GM21723 (cell line): ENCODE measurements around the gene YWHAE.
"Not testable (repeated sequence)": the region's sequence is repeated elsewhere in the genome, so short reads cannot be mapped to it uniquely, and the experiment has no call there.

Experiments used
- ATAC-seq: cut with Tn5 transposase; IDR thresholded peaks from one replicate; pipeline ENCODE4 v1.9.1; 2021; ENCODE audit warnings: mild to moderate bottlenecking, moderate library complexity; ENCODE audit not compliant: unreplicated experiment

The YWHAE gene

DNA sequence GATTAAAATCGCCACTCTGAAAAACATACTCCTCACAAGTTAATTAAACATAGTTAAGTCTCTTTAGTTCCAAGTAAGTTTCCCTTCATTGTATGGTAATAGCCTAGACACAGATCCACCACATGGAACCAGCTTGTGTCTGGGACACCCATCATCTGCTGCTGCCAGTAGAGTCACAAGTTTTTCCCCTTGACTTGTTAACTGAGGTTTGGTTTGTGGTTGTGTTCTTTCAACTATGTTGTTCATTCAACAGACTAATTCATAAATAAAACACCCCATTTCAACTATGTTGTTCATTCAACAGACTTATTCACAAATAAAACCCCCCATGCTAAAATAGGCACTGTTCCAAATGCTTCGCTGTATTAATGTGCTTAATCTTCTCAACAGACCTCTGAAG lies 24.4 kb downstream of the YWHAE start:
- no peak for ATAC-seq

DNA sequence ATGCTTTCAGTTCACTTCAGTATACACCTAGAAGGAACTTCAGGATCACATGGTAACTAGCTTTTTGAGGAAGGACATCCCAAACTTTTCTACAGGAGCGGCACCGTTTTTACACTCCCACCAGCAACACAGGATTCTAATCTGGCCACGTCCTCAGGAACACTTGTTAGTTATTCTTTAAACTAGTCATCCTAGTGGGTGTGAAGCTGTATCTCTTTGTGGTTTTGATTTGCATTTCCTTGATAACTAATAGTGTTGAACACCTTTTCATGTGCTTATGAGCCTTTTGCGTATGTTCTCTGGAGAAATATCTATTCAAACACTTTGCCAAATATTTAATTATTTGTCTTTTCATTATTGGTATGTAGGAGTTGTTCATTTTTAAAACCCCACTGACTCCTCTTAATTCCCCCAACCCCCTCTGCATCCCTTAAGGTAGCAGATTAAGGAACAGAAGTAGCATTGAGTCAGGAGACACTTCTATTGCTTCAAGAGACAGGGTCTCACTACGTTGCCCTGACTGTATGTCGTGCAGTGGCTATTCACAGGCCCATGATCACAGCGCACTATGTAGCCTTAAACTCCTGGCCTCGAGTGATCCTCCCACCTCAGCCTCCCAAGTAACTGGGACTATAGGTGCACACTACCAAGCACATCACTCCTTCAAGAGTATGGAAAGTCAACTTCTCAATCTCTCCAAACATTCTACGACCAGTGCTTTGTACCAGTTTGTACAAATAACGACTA lies 25.4 kb downstream of the YWHAE start:
- ATAC-seq, result no peak

DNA sequence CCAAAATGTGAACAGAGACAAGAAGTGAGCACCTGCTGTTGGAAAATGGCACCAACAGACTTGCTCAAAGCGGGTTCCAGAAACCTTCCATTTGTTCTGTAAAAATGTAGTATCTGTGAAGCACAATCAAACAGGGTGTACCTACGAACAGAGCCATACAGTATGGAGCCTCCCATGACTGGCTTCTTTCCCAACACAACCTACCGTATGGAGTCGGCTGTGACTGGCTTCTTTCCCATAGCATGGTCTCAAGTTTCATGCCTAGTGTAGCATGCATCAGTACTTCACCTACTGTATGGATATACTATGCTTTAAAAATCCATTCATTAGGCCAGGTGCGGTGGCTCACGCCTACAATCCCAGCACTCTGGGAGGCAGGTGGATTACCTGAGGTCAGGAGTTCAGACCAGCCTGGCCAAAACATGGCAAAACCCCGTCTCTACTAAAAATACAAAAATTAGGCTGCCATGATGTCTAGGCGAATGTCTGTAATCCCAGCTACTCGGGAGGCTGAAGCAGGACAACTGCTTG lies 26.2 kb downstream of the YWHAE start:
- no peak for ATAC-seq

DNA sequence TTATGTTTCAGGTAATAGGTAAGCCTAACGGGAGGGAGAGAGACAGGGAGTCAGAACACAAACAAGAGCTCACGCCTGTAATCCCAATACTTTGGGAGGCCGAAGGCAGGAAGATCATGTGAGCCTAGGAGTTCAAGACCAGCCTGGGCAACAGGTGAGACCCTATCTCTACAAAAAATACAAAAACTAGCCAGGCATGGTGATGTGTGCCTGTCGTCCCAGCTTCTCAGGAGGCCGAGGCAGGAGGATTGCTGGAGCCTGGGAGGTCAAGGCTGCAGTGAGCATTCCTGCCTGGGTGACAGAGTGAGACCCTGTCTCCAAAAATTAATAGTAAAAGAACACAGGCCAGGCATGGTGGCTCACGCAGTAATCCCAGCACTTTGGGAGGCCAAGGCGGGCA lies 27.4 kb downstream of the YWHAE start:
- no peak for ATAC-seq

DNA sequence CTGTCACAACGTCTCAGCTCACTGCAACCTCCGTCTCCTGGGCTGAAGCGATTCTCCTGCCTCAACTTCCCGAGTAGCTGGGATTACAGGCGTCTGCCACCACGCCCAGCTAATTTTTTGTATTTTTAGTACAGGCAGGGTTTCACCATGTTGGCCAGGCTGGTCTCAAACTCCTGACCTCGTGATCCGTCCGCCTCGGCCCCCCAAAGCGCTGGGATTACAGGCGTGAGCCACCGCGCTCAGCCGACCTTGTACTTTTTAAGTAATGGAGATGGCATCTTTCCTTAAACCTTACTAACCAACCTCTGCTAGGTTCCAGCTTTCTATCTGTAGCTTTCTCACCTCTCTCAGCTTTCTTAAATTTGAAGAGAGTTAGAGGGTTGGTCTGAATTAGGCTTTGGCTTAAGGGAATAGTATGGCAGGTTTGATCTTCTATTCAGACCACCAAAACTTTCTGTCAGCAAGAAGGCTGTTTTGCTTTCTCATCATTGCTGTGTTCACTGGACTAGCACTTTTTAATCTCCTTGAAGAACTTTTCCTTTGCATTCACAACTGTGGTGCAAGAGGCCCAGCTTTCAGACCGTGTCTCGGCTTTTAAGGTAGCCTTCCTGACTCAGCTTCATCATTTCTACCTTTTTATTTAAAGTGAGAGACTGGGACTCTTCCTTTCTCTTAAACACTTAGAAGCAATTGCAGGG lies 28.0 kb downstream of the YWHAE start:
- ATAC-seq, result no peak

DNA sequence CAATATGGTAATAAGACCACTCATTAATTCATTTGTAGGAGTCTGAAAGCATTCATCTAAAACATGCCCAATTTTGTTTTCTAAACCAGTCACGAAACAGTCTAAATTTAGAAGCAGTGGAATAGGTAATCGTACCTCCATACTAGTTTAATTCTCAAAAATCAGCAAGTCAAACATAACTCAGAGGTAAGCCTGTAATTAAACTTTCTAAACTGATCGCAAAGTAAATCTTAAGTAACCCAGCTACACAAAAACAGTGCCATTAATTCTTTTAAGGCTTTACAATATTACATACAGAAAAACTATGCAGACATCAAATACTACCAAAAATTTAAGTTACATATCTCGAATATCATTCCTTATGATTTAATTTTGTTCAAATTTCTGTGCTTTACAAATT lies 31.4 kb downstream of the YWHAE start:
- ATAC-seq, result no peak

DNA sequence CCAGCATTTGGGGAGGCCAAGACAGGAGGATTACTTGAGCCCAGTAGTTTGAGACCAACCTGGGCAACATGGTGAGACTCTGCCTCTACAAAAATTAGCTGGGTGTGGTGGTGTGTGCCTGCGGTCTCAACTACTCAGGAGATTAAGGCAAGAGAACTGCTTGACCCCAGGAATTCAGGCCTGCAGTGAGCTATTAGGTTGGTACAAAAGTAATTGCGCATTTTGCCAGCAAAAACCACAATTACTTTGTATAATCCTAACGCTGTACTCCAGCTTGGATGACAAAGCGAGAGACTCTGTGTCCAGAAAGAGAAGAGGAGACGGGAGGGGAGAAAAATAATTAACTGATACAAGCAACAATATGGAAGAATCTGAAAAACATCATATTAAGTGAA lies 32.7 kb downstream of the YWHAE start:
- ATAC-seq, result no peak

DNA sequence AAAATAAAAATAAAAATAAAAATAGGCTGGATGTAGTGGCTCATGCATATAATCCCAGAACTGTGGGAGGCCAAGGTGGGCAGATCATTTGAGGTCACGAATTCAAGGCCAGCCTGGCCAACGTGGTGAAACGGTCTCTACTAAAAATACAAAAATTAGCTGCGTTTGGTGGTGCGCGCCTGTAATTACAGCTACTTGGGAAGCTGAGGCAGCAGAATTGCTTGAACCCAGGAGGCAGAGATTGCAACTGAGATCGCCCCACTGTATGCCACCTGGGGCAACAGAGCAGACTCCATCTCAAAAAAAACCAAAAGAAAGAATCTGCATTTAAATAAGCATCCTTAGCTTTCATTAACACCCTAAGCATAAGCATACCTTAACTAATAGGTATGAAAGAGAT lies 33.8 kb downstream of the YWHAE start:
- no peak for ATAC-seq

DNA sequence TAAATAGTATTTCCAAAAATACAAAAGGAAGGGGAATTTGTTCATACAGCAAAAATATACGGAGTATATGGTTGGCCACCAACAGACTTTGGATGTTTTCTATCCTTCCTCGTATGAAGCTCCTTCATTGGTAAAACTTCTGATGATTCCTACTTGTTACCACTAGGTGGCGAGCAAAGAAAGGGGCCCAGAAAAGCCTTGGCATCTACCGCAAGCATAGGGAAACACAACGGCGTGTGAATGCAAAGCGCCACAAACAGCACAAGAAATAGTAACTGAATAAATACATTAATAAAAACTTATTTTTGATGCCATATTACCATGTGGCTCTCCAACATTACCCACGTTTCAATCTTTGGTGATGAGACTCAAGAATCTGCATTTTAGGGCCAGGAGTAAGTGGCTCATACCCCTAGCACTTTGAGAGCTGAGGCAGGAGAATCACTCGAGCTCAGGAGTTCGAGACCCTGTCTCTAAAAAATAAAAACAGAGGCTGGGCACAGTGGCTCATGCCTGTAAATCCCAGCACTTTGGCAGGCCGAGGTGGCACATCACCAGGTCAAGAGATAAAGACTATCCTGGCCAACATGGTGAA lies 34.5 kb downstream of the YWHAE start:
- no peak for ATAC-seq

DNA sequence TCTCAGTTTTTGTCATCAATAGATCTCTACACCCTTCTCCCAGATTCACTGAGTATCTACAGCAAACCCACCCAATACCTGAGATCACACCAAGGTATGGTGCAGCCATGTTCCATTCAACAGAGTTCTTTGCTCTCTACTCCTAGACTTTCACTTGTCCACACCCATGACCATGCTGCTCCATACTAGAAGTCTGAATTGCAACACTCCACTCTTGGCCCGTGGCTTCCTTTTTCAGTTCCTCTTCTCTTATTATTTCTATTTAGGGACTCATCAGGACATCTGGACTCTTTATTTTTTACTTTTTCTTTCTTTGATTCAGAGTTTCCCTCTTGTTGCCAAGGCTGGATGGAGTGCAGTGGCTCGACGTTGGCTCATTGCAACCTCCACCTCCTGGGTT lies 37.1 kb downstream of the YWHAE start:
- no peak for ATAC-seq

DNA sequence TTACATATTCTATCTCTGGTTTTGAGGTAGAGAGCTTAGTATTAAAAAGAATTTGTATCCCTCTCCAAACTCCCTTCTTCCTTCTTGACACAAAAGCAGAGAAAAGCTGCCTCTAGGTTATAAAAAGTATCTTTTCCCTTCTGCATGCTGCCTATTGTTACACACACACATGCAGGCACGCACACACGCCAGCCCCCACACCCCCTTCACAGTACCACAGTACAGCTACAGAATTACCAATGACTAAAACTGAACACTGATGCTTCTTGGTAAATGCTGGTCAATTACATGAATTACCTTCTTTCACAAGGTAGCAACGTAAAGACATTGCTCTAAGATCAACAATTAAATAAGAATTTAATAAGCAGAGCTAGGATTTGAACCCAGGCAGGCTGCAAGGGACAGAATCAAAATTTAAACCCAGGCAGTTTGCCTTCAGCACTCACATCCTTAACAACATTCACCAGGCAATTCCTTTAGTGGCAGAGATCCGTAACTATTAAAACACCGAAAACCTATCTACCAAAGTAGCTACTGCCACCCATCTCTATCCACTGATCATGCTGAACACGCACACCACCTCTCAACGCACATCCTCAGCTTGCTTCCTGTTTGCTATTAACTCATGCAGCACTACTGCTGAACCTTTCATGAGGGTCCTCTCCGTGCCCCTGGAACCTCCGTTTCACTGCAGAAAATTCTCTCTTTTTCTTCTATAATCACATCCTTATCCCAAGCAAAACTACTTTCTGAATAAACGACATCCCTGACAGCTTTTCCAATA lies 37.8 kb downstream of the YWHAE start:
- ATAC-seq, result no peak

DNA sequence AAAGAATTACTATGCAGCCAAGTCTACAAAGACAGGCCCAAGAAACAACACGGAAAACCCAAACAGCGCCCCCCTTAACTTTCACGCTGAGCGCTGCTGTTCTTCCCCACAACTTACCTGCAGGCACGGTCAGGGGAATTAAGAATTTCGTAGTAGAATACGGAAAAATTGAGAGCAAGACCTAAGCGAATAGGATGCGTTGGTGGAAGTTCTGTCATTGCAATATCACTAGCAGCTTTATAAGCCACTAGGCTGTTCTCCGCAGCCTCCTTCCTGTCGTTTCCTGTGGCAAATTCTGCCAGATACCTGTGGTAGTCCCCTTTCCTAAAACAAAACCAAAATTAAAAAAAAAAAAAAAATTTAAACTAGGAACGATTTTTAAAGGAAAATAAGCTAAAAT lies 39.0 kb downstream of the YWHAE start:
- no peak for ATAC-seq

DNA sequence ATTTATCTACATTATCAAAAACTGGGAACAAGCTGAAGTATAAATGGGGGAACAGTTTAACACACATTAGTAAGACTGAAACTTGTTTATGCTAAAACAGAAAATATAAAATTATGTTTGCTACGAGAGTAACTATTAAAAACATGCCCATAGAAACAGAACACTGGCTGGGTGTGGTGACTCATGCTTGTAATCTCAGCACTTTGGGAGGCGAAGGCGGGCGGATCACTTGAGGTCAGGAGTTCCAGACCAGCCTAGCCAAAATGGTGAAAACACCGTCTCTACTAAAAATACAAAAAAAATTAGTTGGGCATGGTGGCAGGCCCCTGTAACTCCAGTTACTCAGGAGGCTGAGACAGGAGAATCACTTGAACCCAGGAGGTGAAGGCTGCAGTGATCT lies 39.7 kb downstream of the YWHAE start:
- not testable (repeated sequence) for ATAC-seq

DNA sequence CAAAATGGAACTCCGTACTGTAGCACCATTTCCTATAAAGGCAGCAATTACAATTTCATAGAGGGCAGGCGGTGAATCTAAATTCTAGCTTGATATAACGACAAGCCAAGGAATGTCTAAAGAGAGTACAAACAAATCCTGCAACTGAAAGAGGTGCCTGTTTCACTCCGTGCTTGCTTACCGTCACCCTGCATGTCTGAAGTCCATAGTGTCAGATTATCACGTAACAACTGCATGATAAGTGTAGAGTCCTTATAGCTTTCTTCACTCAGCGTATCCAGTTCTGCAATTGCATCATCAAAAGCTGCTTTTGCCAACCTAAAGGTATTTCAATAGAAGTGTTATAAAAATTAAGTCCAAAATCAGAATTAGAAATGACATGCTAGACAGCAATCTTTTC lies 46.0 kb downstream of the YWHAE start:
- no peak for ATAC-seq

DNA sequence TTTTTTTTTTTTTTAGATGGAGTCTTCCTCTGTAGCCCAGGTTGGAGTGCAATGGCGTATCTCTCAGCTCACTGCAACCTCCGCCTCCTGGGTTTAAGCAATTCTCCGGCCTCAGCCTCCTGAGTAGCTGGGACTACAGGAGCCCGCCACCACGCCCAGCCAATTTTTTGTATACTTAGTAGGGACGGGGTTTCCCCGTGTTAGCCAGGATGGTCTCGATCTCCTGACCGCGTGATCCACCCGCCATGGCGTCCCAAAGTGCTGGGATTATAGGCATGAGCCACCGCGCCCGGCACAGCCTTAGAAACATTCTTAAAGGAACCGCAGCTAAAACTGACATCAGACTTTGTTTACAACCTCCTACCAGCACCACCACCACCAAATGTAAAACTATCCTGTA lies 47.5 kb downstream of the YWHAE start:
- ATAC-seq, result not testable (repeated sequence)

DNA sequence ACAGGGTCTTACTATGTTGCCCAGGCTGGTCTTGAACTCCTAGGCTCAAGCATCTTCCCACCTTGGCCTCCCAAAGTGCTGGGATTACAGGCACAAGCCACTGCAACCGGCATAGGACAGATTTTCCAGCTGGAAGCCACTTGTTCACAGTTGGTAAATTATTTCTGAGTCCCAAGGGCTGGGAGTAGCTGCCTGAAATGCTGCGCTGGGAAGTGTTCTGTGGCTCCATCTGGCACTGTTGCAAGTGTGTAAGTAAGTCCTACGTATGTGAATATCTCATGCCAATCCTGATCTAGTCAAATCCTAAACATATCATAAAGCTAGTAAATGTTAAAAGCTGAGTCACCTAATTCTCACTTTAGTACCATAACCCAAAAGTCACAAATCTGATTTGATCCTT lies 48.1 kb downstream of the YWHAE start:
- ATAC-seq, result no peak

DNA sequence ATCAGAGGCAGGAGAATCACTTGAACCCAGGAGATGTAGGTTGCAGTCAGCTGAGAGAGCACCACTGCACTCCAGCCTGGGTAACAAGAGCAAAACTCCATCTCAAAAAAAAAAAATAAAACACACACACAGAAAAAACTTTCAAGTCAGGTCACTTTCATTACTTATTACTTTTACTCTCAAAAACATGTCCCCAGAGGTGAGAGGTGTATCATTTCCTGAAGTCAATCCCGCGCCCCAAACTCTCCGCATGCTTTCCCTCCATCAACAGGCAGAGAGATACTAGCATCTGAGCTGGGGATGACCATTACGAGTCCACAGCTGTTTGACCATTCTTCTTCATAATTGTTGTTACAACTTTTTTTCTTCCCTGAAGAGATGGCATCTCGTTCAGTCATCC lies 48.7 kb downstream of the YWHAE start:
- ATAC-seq, result no peak

DNA sequence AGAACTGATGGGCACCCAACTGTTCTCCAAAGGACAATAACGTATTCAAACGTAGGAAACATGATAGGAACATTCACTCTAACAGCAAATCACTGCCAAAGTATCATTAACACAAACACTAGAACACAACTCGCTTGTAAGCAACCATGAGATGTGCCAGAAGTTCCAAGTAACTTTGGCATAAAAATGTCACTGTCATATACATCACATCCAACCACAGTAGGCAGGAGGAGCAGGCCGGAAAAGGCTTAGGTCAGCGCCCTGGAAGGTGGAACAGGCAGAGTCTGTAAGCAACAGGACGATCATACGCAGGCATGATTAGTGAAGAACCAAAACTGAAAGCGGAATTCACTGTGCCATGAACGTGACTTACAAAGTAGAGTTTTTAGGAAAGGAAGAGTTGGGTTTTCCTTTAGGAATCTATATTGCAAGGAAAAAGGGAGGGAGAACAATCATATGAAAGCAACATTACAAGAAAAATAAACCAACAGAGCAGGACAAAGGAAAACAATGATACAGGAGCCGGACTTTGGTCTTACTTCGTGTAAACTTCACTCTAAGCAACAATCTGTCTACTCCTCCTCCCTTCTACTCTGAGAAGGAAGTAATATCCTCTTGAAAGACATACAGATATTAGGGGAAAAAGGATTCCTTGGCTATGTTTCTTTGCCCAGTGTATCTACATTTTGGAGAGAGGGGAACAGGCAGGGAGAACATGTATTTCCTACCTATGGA lies 52.3 kb downstream of the YWHAE start:
- no peak for ATAC-seq

DNA sequence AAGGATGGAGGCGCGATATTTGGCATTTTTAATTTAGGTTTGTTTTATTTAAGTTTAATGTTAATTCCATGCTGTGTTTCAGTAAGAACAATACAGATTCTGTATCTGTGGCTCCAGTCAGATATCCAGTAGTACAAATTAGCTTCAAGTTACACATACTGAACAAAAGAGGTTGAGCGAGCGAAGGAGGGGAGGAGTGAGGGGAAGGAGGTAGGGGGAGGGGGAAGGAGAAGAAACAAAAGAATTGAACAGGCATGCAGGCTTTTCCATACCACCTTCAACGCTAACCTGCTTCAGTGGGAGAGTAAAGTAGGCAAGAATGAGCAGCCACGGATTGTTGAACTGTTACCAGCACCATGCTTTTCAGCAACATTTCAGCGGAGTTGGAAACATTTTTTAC lies 55.5 kb downstream of the YWHAE start:
- no peak for ATAC-seq

DNA sequence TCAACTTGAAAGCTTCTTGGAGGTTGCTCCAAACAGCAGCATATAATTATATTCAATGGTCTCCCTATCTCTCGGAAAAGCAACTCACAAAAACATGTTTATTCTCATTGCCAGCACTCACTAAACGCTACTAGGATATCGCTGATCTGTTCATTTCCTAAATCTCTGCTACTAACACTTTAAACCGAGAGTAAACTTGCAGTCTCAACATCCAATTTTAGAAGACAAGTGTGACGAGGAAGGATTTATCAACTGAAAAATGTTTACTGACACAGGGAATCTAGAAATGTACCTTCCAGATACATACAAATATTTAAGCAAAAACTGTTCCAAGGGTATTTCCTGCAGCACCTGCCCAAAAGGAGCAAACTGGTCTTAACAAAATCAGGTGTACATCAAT lies 56.5 kb downstream of the YWHAE start:
- ATAC-seq, result no peak

DNA sequence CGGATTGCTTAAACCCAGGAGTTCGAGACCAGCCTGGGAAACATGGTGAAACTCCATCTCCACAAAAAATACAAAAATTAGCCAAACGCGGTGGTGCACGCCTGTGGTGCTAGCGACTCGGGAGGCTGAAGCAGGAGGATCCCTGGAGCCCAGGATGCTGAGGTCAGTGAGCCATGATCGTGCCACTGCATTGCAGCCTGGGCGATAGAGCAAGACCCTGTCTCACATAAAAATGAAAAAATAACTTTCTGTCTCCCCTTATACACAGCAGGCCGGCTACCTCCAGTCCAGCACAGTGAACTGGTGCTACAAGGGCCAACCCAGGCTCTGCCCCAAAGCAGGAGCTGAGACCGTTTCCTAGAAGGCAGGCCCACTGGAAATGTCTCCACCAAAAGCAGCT lies 59.7 kb downstream of the YWHAE start:
- no peak for ATAC-seq
